Ovary (tissue), 9 donors: Measurements from ENCODE around the gene FAM83C. TPM values are rescaled to one million over a fixed set of nuclear protein-coding genes. Genes with fewer than 3 reads are reported as not detected.
"Not testable (repeated sequence)": the region's sequence is repeated elsewhere in the genome, so short reads cannot be mapped to it uniquely, and the experiment has no call there.

Source experiments
- DNase-seq, 5 donors: peaks; one replicate each; pipeline ENCODE4 v3.0.0-alpha.2; 2019 to 2020
- H3K27ac ChIP-seq, 2 donors: fragments of 200-600 bp; one replicate each; pipeline versions ENCODE4 v1.5.1 to v1.8.0; 2019 to 2022
- H3K27me3 ChIP-seq: fragments of 200-600 bp; one replicate; pipeline ENCODE4 v1.8.0; 2022
- H3K36me3 ChIP-seq: fragments of 200-600 bp; sonication (generic); one replicate; pipeline ENCODE4 v1.5.1; 2019
- H3K4me1 ChIP-seq: one replicate; pipeline ENCODE4 v1.8.1; 2013; ENCODE audit warnings: mild to moderate bottlenecking, moderate library complexity; ENCODE audit not compliant: insufficient read depth
- H3K4me3 ChIP-seq: fragments of 200-600 bp; sonication (generic); one replicate; pipeline ENCODE4 v1.5.1; 2017
- H3K9me3 ChIP-seq, 2 donors: fragments of 200-600 bp in 1 of 2; sonication (generic) in 1 of 2; one replicate each; pipeline versions ENCODE4 v1.5.1 to v1.8.1; 2013 to 2019; ENCODE audit warnings: mild to moderate bottlenecking in 1 of 2, moderate library complexity in 1 of 2
- CTCF ChIP-seq, 3 donors: fragments of 450-650 bp in 2 of 3; fragments of 200-600 bp in 1 of 3; IDR thresholded peaks; one replicate each; pipeline versions ENCODE4 v1.5.1 to v1.8.0; 2016 to 2022; ENCODE audit warnings: antibody characterized with exemption in 3 of 3, mild to moderate bottlenecking in 1 of 3
- EP300 ChIP-seq: sonication (generic); formaldehyde crosslinking; IDR thresholded peaks from one replicate; pipeline ENCODE4 v1.6.1; 2017; ENCODE audit warnings: antibody characterized with exemption
- POLR2A ChIP-seq: fragments of 450-650 bp; IDR thresholded peaks from one replicate; pipeline ENCODE4 v1.6.1; 2017; ENCODE audit warnings: antibody characterized with exemption, mild to moderate bottlenecking, moderate library complexity
- WGBS, 3 donors: extraction: QIAGEN DNeasy Blood & Tissue Kit in 1 of 3; methylation state at CpG; one replicate each; pipeline versions ENCODE4 v1.1.5 to v1.1.7; 2013 to 2017; 5-methylcytosine and 5-hydroxymethylcytosine counted together
- intact Hi-C, 4 donors: fragments of 100-400 bp; cut with DNase I; formaldehyde crosslinking; loops; one replicate each; pipeline versions ENCODE4 v1.11.0 to v1.15.1; 2022 to 2023
- polyA plus RNA-seq, 2 donors: library from polyadenylated mRNA; stranded (reverse); fragments of 200-250 nt in 1 of 2; fragments of 350-450 nt in 1 of 2; fragmentation: Illumina TruSeq in 1 of 2; extraction: RNeasy Lipid Tissue Mini Kit (QIAGEN cat#74804) in 1 of 2; gene quantifications; one replicate each; pipeline ENCODE4 v1.2.3, GENCODE V29; 2013 to 2014
- total RNA-seq, 7 donors: library from RNA; depleted of rRNA in 2 of 7; stranded (reverse); fragments of >200 nt in 2 of 7; fragmentation: NEBNext Ultra II Directional in 3 of 7; extraction: Animal tissue kit (Norgen Biotek cat#: 25700) in 3 of 7; gene quantifications; one replicate each; pipeline versions ENCODE4 v1.1.0 to v1.2.4, GENCODE V29; 2016 to 2023
- donor health status: DM: no; HTN: no; CAD: no; lungs with moderate emphysema.
- donor health status: DM: no; HTN: no; CAD: no.
- donor health status: Bipolar disorder and iron deficiency.
- donor health status: DM: yes; HTN: yes; CAD: no.
- donor health status: DM: no; HTN: no; CAD: no.
- donor health status: DM: yes; HTN: yes; CAD: no.

FAM83C gene
- total and polyA plus RNA-seq, 9 donors = not detected

- intact Hi-C loops = no loop called here
- Histone ChIP-seq H3K27me3 (no peaks in the 10 kb centered on the region), H3K4me1 (no peaks in the 10 kb centered on the region), H3K9me3 (no peaks in the 10 kb centered on the region), H3K36me3 (no peaks in the 10 kb centered on the region), H3K4me3 (no peak overlapping the region), H3K27ac (no peak overlapping the region)
- WGBS, 3 donors = 85 to 89% (median 86%) methylated on average over 6 of the region's 6 CpGs
- TF ChIP-seq EP300 = no peak
- no peak for DNase-seq
Measured at GRCh38 chr20:35260426-35260825, 31.8 kb downstream of the FAM83C start.

- intact Hi-C loops = no loop called here
- TF ChIP-seq POLR2A = no peak
- no peak for TF ChIP-seq CTCF (IDR thresholded peaks at IDR 0.05)
- TF ChIP-seq EP300 = no peak
- H3K4me3 ChIP-seq = no peak overlapping the region
- DNase-seq = no peak
- H3K9me3 ChIP-seq = no peaks in the 10 kb centered on the region
- no peaks in the 10 kb centered on the region for H3K27me3 ChIP-seq
- no peaks in the 10 kb centered on the region for H3K36me3 ChIP-seq
- no peaks in the 10 kb centered on the region for H3K4me1 ChIP-seq
- H3K27ac ChIP-seq = no peak overlapping the region
- 42 to 51% (median 47%) methylated on average over 8 of the region's 8 CpGs for WGBS, 3 donors
Measured at GRCh38 chr20:35257175-35257909, 34.9 kb downstream of the FAM83C start.

GRCh38 chr20:35254448-35254999 lies 37.7 kb downstream of the FAM83C start:
- no peak overlapping the region for H3K4me3 ChIP-seq
- DNase-seq = no peak
- no peaks in the 10 kb centered on the region for H3K36me3 ChIP-seq
- no peaks in the 10 kb centered on the region for H3K4me1 ChIP-seq
- no peaks in the 10 kb centered on the region for H3K9me3 ChIP-seq
- H3K27ac ChIP-seq = no peak overlapping the region
- intact Hi-C loops = no loop called here
- no peaks in the 10 kb centered on the region for H3K27me3 ChIP-seq
- 91 to 94% (median 92%) methylated on average over 12 of the region's 12 CpGs for WGBS, 3 donors
- no peak for TF ChIP-seq CTCF (IDR thresholded peaks at IDR 0.05)
- TF ChIP-seq EP300 = no peak
- no peak for TF ChIP-seq POLR2A

GRCh38 chr20:35253010-35253409 lies 39.2 kb downstream of the FAM83C start:
- Histone ChIP-seq H3K9me3 (no peaks in the 10 kb centered on the region), H3K27ac (no peak overlapping the region), H3K27me3 (no peaks in the 10 kb centered on the region), H3K4me3 (no peak overlapping the region), H3K36me3 (no peaks in the 10 kb centered on the region), H3K4me1 (no peaks in the 10 kb centered on the region)
- TF ChIP-seq EP300 (no peak), CTCF (IDR thresholded peaks at IDR 0.05) (no peak), POLR2A (no peak)
- no peak for DNase-seq
- intact Hi-C loops = no loop called here
- WGBS, 3 donors = 70 to 83% (median 77%) methylated on average over 3 of the region's 3 CpGs

- intact Hi-C loops, H3K9me3 ChIP-seq, DNase-seq, H3K27me3 ChIP-seq, H3K4me3 ChIP-seq, H3K27ac ChIP-seq, H3K4me1 ChIP-seq, H3K36me3 ChIP-seq: not testable (repeated sequence)
- 67 to 100% (median 93%) methylated on average over 1 to 2 of the region's 2 CpGs for WGBS, 3 donors
Measured at GRCh38 chr20:35252598-35252997, 39.6 kb downstream of the FAM83C start.
